Panc1 (cell line): Measurements from ENCODE around the gene CPD.

ENCODE experiments used
- POLR2AphosphoS5 ChIP-seq: IDR thresholded peaks from 2 replicates; pipeline ENCODE4 v1.6.1; 2012; ENCODE audit warnings: mild to moderate bottlenecking, low read depth, low read length, moderate library complexity
- REST ChIP-seq, 2 experiments: IDR thresholded peaks; 2 replicates each; pipeline ENCODE4 v1.6.1; 2011 to 2012; ENCODE audit warnings: low read depth in 2 of 2, control low read depth in 1 of 2, low read length in 1 of 2, mild to moderate bottlenecking in 1 of 2, moderate library complexity in 1 of 2; ENCODE audit not compliant: insufficient read depth in 1 of 2
- TCF7L2 ChIP-seq: IDR thresholded peaks from 2 replicates; pipeline ENCODE4 v1.6.1; 2011; ENCODE audit warnings: mild to moderate bottlenecking, low read depth, low read length, inconsistent platforms
- TF ChIP-seq, protein P1 (sequence below): fragments of 450-650 bp; IDR thresholded peaks from 2 replicates; pipeline ENCODE4 v1.5.1; 2017; ENCODE audit warnings: mild to moderate bottlenecking

GRCh38 chr17:30477774-30478115, 99.0 kb downstream of the CPD start:
- TF ChIP-seq, protein P1, sequence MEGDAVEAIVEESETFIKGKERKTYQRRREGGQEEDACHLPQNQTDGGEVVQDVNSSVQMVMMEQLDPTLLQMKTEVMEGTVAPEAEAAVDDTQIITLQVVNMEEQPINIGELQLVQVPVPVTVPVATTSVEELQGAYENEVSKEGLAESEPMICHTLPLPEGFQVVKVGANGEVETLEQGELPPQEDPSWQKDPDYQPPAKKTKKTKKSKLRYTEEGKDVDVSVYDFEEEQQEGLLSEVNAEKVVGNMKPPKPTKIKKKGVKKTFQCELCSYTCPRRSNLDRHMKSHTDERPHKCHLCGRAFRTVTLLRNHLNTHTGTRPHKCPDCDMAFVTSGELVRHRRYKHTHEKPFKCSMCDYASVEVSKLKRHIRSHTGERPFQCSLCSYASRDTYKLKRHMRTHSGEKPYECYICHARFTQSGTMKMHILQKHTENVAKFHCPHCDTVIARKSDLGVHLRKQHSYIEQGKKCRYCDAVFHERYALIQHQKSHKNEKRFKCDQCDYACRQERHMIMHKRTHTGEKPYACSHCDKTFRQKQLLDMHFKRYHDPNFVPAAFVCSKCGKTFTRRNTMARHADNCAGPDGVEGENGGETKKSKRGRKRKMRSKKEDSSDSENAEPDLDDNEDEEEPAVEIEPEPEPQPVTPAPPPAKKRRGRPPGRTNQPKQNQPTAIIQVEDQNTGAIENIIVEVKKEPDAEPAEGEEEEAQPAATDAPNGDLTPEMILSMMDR = no peak
- no peak for TF ChIP-seq REST (IDR thresholded peaks at IDR 0.05; ENCODE audit: insufficient read depth in 1 of 2, low read depth in 2 of 2, low read length in 1 of 2)
- TF ChIP-seq POLR2AphosphoS5 = no peak
- no peak for TF ChIP-seq TCF7L2
